HepG2 (cell line): ENCODE data around the gene COA3. TPM values are rescaled to one million over a fixed set of nuclear protein-coding genes. Genes with fewer than 3 reads are reported as not detected.

Source experiments
- ATAC-seq: fragments of 200-7000 bp; cut with Tn5 transposase; 3 replicates; pipeline ENCODE4 v1.9.1; 2020; ENCODE audit warnings: mild to moderate bottlenecking, moderate library complexity
- BruUV-seq: library from RNA; stranded (reverse); fragments of 400-500 nt; replicated peaks from 2 replicates; lab custom pipeline; 2021; lab: Mats Ljungman, UMichigan
- CTCF ChIA-PET: fragments of 300-600 bp; formaldehyde crosslinking; extraction: SDS; loops from one replicate; lab custom pipeline; 2021; ENCODE audit warnings: low total read pairs, inconsistent platforms, low intra/inter-chr PET ratio; lab: Yijun Ruan, JAX
- POLR2A ChIA-PET: fragments of 350-600 bp; sonication (Branson Sonifier 250); formaldehyde crosslinking; loops from one replicate; lab custom pipeline; 2020; ENCODE audit warnings: antibody characterized with exemption, inconsistent platforms; lab: Yijun Ruan, JAX
- DNase-seq: peaks from one replicate; pipeline ENCODE4 v3.0.0-alpha.2; 2015; ENCODE audit warnings: low spot score
- FAIRE-seq: peaks from 3 replicates; lab custom pipeline; 2011; peaks lifted over from hg19 to GRCh38; lab: Jason Lieb, UNC
- H2AFZ ChIP-seq: one replicate; pipeline ENCODE4 v1.6.1; 2011; ENCODE audit warnings: low read length, inconsistent platforms
- H3K27ac ChIP-seq: fragments of 300-600 bp; 3 replicates; pipeline ENCODE4 v1.8.0; 2011; ENCODE audit warnings: mixed run types, mild to moderate bottlenecking, mixed read lengths, low read length, inconsistent platforms; ENCODE audit not compliant: insufficient read depth; ENCODE audit errors: extremely low read length
- H3K27me3 ChIP-seq, 2 experiments: fragments of 200-600 bp in 1 of 2; 2 replicates in 1 of 2; 3 replicates in 1 of 2; pipeline versions ENCODE4 v1.6.0 to v1.8.0; 2011; ENCODE audit warnings: low read length in 2 of 2, mild to moderate bottlenecking in 2 of 2, moderate library complexity in 2 of 2, inconsistent platforms in 1 of 2; ENCODE audit not compliant: insufficient read depth in 2 of 2, control insufficient read depth in 1 of 2
- H3K36me3 ChIP-seq, 2 experiments: fragments of 200-600 bp in 1 of 2; replicated peaks in 1 of 2; 2 replicates in 1 of 2; 3 replicates in 1 of 2; pipeline versions ENCODE4 v1.5.1 to v1.8.0; 2011; ENCODE audit warnings: low read length in 2 of 2, inconsistent platforms in 1 of 2; ENCODE audit not compliant: insufficient read depth in 2 of 2, control insufficient read depth in 1 of 2
- H3K4me1 ChIP-seq: 2 replicates; pipeline ENCODE4 v1.5.1; 2012; ENCODE audit warnings: low read length, inconsistent platforms; ENCODE audit not compliant: insufficient read depth
- H3K4me2 ChIP-seq: 2 replicates; pipeline ENCODE4 v1.6.0; 2011; ENCODE audit warnings: low read depth, low read length, inconsistent platforms
- H3K4me3 ChIP-seq, 3 experiments: fragments of 200-600 bp in 1 of 3; sonication (generic), shearing (Covaris generic) in 1 of 3; replicated peaks in 1 of 3; 2 replicates each; pipeline ENCODE4 v1.5.1; 2011 to 2016; ENCODE audit warnings: low read length in 3 of 3, inconsistent platforms in 2 of 3, low read depth in 2 of 3, mild to moderate bottlenecking in 2 of 3, control low read depth in 1 of 3, mixed read lengths in 1 of 3; ENCODE audit not compliant: insufficient read depth in 1 of 3
- H3K79me2 ChIP-seq: one replicate; pipeline ENCODE4 v1.6.1; 2011; ENCODE audit warnings: low read length, inconsistent platforms; ENCODE audit not compliant: insufficient read depth
- H3K9ac ChIP-seq: 2 replicates; pipeline ENCODE4 v1.6.0; 2011; ENCODE audit warnings: mild to moderate bottlenecking, low read depth, low read length, inconsistent platforms; ENCODE audit not compliant: insufficient read depth
- H3K9me3 ChIP-seq: 2 replicates; pipeline ENCODE4 v1.5.1; 2012; ENCODE audit warnings: mild to moderate bottlenecking, low read length
- H4K20me1 ChIP-seq: 2 replicates; pipeline ENCODE4 v1.6.0; 2011; ENCODE audit warnings: inconsistent platforms, mild to moderate bottlenecking, low read length, moderate library complexity; ENCODE audit not compliant: insufficient read depth
- ATF1 ChIP-seq: IDR thresholded peaks from 2 replicates; pipeline ENCODE4 v1.6.1; 2016; ENCODE audit warnings: mild to moderate bottlenecking, control low read depth
- BCL6 ChIP-seq: IDR thresholded peaks from 2 replicates; pipeline ENCODE4 v1.6.1; 2016; ENCODE audit warnings: missing genetic modification reagents, missing compliant biosample characterization
- DPF2 ChIP-seq: sonication (generic); formaldehyde crosslinking; IDR thresholded peaks from 2 replicates; pipeline ENCODE4 v1.4.0; 2020; ENCODE audit warnings: mild to moderate bottlenecking, low read depth, missing genetic modification reagents, borderline replicate concordance
- ELF4 ChIP-seq: sonication (generic); formaldehyde crosslinking; IDR thresholded peaks from 2 replicates; pipeline ENCODE4 v1.5.0; 2020; ENCODE audit warnings: missing genetic modification reagents, mild to moderate bottlenecking, moderate library complexity, borderline replicate concordance
- HNF4A ChIP-seq: sonication (generic); formaldehyde crosslinking; IDR thresholded peaks from 2 replicates; pipeline ENCODE4 v1.4.0; 2020; ENCODE audit warnings: missing genetic modification reagents
- JARID2 ChIP-seq: sonication (generic); formaldehyde crosslinking; IDR thresholded peaks from 2 replicates; pipeline ENCODE4 v1.8.1; 2023; ENCODE audit warnings: missing genetic modification reagents, inconsistent platforms; ENCODE audit not compliant: insufficient replicate concordance
- JDP2 ChIP-seq: sonication (generic); formaldehyde crosslinking; IDR thresholded peaks from 2 replicates; pipeline ENCODE4 v1.8.1; 2022; ENCODE audit warnings: missing genetic modification reagents, borderline replicate concordance
- JUND ChIP-seq: sonication (generic); formaldehyde crosslinking; IDR thresholded peaks from 2 replicates; pipeline ENCODE4 v1.8.0; 2022; ENCODE audit warnings: mild to moderate bottlenecking, missing genetic modification reagents
- KDM5B ChIP-seq: sonication (generic); formaldehyde crosslinking; IDR thresholded peaks from 2 replicates; pipeline ENCODE4 v1.4.0; 2020; ENCODE audit warnings: missing genetic modification reagents, mild to moderate bottlenecking, borderline replicate concordance
- KLF16 ChIP-seq, 2 experiments: sonication (generic) in 1 of 2; formaldehyde crosslinking in 1 of 2; IDR thresholded peaks; 2 replicates each; pipeline versions ENCODE4 v1.6.1 to v1.8.0; 2016 to 2023; ENCODE audit warnings: missing genetic modification reagents in 2 of 2, missing compliant biosample characterization in 1 of 2
- PHB2 ChIP-seq: fragments of 450-650 bp; IDR thresholded peaks from 2 replicates; pipeline ENCODE4 v1.6.1; 2018; ENCODE audit not compliant: partially characterized antibody
- PITX1 ChIP-seq: sonication (generic); formaldehyde crosslinking; IDR thresholded peaks from 2 replicates; pipeline ENCODE4 v1.5.1; 2020; ENCODE audit warnings: mild to moderate bottlenecking, missing genetic modification reagents
- PRMT3 ChIP-seq: sonication (generic); formaldehyde crosslinking; IDR thresholded peaks from 2 replicates; pipeline ENCODE4 v1.8.1; 2022; ENCODE audit warnings: low read depth, mild to moderate bottlenecking, moderate library complexity, missing genetic modification reagents, borderline replicate concordance
- SIN3B ChIP-seq: fragments of 150-350 bp; IDR thresholded peaks from 2 replicates; pipeline ENCODE4 v1.6.1; 2014; ENCODE audit warnings: low read length
- U2AF1 ChIP-seq: fragments of 200-400 bp; formaldehyde crosslinking; optimal IDR thresholded peaks from 2 replicates; pipeline ENCODE3; 2017; ENCODE audit warnings: mild to moderate bottlenecking, low read depth, low read length
- ZBTB38 ChIP-seq: sonication (generic); formaldehyde crosslinking; IDR thresholded peaks from 2 replicates; pipeline ENCODE4 v1.5.1; 2020; ENCODE audit warnings: mild to moderate bottlenecking, missing genetic modification reagents
- ZFP41 ChIP-seq: sonication (generic); formaldehyde crosslinking; IDR thresholded peaks from 2 replicates; pipeline ENCODE4 v1.4.0; 2020; ENCODE audit warnings: mild to moderate bottlenecking, missing genetic modification reagents, borderline replicate concordance
- ZNF296 ChIP-seq: sonication (generic); formaldehyde crosslinking; conservative IDR thresholded peaks from 2 replicates; pipeline ENCODE4 v1.5.0; 2020; ENCODE audit warnings: mild to moderate bottlenecking, missing genetic modification reagents
- ZNF367 ChIP-seq: sonication (generic); formaldehyde crosslinking; IDR thresholded peaks from 2 replicates; pipeline ENCODE4 v1.4.0; 2020; ENCODE audit warnings: missing genetic modification reagents, borderline replicate concordance
- ZNF724P ChIP-seq: sonication (generic); formaldehyde crosslinking; IDR thresholded peaks from 2 replicates; pipeline ENCODE4 v1.8.0; 2022; ENCODE audit warnings: missing genetic modification reagents, borderline replicate concordance
- ZNF776 ChIP-seq: sonication (generic); formaldehyde crosslinking; IDR thresholded peaks from 2 replicates; pipeline ENCODE4 v1.4.0; 2020; ENCODE audit warnings: mild to moderate bottlenecking, missing genetic modification reagents
- ZSCAN25 ChIP-seq: sonication (generic); formaldehyde crosslinking; IDR thresholded peaks from 2 replicates; pipeline ENCODE4 v1.8.0; 2022; ENCODE audit warnings: mild to moderate bottlenecking, missing genetic modification reagents
- WGBS: methylation state at CpG from one replicate; pipeline ENCODE4 v1.1.6; 2017; ENCODE audit warnings: low lambda C conversion rate; 5-methylcytosine and 5-hydroxymethylcytosine counted together
- in situ Hi-C: cut with HindIII; loops from 2 replicates; pipeline ENCODE4 v1.10.0; 2017; ENCODE audit warnings: low pct_unique_long_range_greater_than_20kb; ENCODE audit not compliant: extremely low pct_ligation_motif_present
- intact Hi-C: fragments of 100-400 bp; cut with micrococcal nuclease; formaldehyde crosslinking; loops from one replicate; pipeline ENCODE4 v1.10.0; 2022; ENCODE audit not compliant: unreplicated experiment
- polyA plus RNA-seq, 8 experiments: library from polyadenylated mRNA; depleted of rRNA in 3 of 8; stranded (reverse) in 7 of 8; unstranded in 1 of 8; fragments of >200 nt; fragmentation: Illumina TruSeq in 4 of 8; extraction: Trizol in 4 of 8; gene quantifications; 2 replicates each; pipeline versions ENCODE4 v1.2.1 to v1.2.3, GENCODE V29; 2011 to 2016; ENCODE audit warnings: low read depth in 4 of 8, missing spikeins in 1 of 8, mixed read lengths in 1 of 8; ENCODE audit not compliant: insufficient read depth in 1 of 8
- total RNA-seq, 5 experiments: library from RNA; depleted of rRNA; stranded (reverse); fragments of >200 nt; fragmentation: Illumina TruSeq; extraction: Trizol; gene quantifications; 2 replicates each; pipeline ENCODE4 v1.2.3, GENCODE V29; 2016; ENCODE audit warnings: low read depth in 1 of 5
- TF ChIP-seq, protein P1 (sequence below): sonication (generic); formaldehyde crosslinking; IDR thresholded peaks from 2 replicates; pipeline ENCODE4 v1.5.0; 2020; ENCODE audit warnings: mild to moderate bottlenecking, missing genetic modification reagents

The COA3 gene
- total and polyA plus RNA-seq, 2 of the 13 experiments (the other 11 are each of a cell fraction or from before 2014, with no cell fraction given): 133 to 202 TPM

DNA sequence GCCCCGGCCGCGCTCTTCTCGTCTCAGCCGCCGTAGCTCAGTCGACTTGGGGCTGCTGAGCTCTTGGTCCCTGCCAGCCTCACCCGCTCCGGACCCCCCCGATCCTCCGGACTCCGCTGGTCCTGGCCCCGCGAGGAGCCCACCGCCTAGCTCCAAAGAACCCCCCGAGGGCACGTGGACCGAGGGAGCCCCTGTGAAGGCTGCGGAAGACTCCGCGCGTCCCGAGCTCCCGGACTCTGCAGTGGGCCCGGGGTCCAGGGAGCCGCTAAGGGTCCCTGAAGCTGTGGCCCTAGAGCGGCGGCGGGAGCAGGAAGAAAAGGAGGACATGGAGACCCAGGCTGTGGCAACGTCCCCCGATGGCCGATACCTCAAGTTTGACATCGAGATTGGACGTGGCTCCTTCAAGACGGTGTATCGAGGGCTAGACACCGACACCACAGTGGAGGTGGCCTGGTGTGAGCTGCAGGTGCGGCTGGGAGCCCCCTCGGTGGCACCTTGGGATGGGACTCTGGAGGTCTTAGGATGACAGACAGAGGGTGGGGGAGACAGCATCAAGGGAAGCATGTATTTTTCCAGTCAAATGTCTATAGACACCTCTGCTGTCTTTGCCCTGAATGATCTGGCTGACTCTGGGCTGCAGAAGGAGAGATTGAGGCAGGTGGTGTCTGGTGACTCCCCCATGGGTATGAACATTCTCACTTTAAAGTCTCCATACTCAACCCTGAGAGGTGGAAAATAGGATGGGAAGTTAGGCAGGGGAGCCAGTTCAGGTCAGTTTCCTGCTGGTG lies 17.5 kb downstream of the COA3 start:
- CTCF ChIA-PET: no interaction called here
- peak overlapping the region; percentile 87 to 99 (median 92) for H3K4me3 ChIP-seq
- TF ChIP-seq ZNF296 (CRISPR knock-in tag) (no peak), ZBTB38 (CRISPR knock-in tag) (peak; percentile 39; the same call in 1 of the 2 replicates), ATF1 (CRISPR knock-in tag) (no peak), PRMT3 (CRISPR knock-in tag) (no peak), ZNF367 (no peak), U2AF1 (no peak), KLF16 (CRISPR knock-in tag; IDR thresholded peaks at IDR 0.05) (no peak), BCL6 (CRISPR knock-in tag) (no peak), JUND (CRISPR knock-in tag) (no peak), PITX1 (CRISPR knock-in tag) (0 out of 2 replicates have a peak, but pooled peaks have one; percentile 10), ZFP41 (CRISPR knock-in tag) (no peak), JDP2 (CRISPR knock-in tag) (no peak), ZNF724P (CRISPR knock-in tag) (peak; percentile 14), JARID2 (no peak), ZNF776 (CRISPR knock-in tag) (0 out of 2 replicates have a peak, but pooled peaks have one; percentile 9), ELF4 (CRISPR knock-in tag) (no peak), SIN3B (no peak), PHB2 (no peak), KDM5B (CRISPR knock-in tag) (peak; percentile 46; the same call in 1 of the 2 replicates), DPF2 (CRISPR knock-in tag) (0 out of 2 replicates have a peak, but pooled peaks have one; percentile 41), HNF4A (0 out of 2 replicates have a peak, but pooled peaks have one; percentile 4), ZSCAN25 (CRISPR knock-in tag) (no peak)
- TF ChIP-seq, protein P1, sequence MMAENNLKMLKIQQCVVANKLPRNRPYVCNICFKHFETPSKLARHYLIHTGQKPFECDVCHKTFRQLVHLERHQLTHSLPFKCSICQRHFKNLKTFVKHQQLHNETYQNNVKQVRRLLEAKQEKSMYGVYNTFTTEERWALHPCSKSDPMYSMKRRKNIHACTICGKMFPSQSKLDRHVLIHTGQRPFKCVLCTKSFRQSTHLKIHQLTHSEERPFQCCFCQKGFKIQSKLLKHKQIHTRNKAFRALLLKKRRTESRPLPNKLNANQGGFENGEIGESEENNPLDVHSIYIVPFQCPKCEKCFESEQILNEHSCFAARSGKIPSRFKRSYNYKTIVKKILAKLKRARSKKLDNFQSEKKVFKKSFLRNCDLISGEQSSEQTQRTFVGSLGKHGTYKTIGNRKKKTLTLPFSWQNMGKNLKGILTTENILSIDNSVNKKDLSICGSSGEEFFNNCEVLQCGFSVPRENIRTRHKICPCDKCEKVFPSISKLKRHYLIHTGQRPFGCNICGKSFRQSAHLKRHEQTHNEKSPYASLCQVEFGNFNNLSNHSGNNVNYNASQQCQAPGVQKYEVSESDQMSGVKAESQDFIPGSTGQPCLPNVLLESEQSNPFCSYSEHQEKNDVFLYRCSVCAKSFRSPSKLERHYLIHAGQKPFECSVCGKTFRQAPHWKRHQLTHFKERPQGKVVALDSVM (CRISPR knock-in tag): no peak

More for the DNA sequence above, 17.5 kb downstream of the COA3 start:
- Histone ChIP-seq H3K9me3 (no peaks in the 10 kb centered on the region), H3K9ac (peak overlapping the region; percentile 95), H3K36me3 (peaks cover 20 to 35% of the 10 kb centered on the region in 2 experiments; a peak in 4 of 5 replicates), H3K27me3 (no peaks in the 10 kb centered on the region; a peak in 1 of 5 replicates), H2AFZ (no peak overlapping the region), H3K4me1 (peaks cover 55% of the 10 kb centered on the region), H3K79me2 (peaks cover 26% of the 10 kb centered on the region), H4K20me1 (peaks cover 4% of the 10 kb centered on the region; the same call in 1 of the 2 replicates), H3K4me2 (peak overlapping the region; percentile 99), H3K27ac (peak overlapping the region; percentile 98)
- ATAC-seq: no peak
- no TSS peak for BruUV-seq
- intact Hi-C loops (loop anchor here (2.0 kb wide), 1 partner anchor 16 kb away; no protein-coding TSS in a partner anchor), in situ Hi-C loops (no loop called here)
- peak; percentile 23 for FAIRE-seq
- no peak for DNase-seq
- POLR2A ChIA-PET: interaction anchor here (0.8 to 8.4 kb wide), 27 partner anchors 8 to 534 kb away, joined by 3 to 278 read pairs (median 5); partner anchors contain the start of genes BECN1, CNTD1, COA3 and EZH1
- WGBS: under 1% methylated on average over 23 of the region's 39 CpGs
